ENCODE measurements around the gene TFDP2. TPM values are rescaled to one million over a fixed set of nuclear protein-coding genes. Genes with fewer than 3 reads are reported as not detected.
A peak's percentile ranks its signal among the peaks of the same experiment; 100 is the strongest.
"Not testable (repeated sequence)": the region's sequence is repeated elsewhere in the genome, so short reads cannot be mapped to it uniquely, and the experiment has no call there.

Gene TFDP2
- total RNA-seq, 1 donor from 2014 or later: 106 TPM

DNA sequence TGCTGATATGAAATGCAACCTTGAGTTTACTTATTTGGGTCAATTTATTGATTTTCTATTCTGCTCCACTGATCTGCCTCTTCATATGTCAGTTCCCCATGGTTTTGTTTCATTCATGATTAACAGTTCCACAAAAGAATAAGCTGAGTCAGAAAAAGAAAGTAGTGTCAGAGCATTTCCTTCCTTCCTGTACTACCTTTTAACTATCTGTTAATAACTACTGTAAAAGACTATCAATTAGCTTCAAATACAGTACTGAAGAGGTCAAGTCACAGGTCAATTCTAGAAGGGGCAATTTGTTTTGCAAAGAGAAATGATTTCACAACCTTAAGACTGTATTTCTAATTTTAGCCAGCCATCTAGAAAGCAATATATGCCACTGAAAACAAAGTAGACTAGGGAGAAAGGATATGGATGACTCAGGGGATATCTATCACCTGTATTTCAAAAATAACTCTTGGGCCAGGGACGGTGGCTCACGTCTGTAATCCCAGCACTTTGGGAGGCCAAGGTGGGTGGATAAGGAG lies 129.5 kb downstream of the TFDP2 start:
- no peak for DNase-seq (ENCODE audit: low spot score)

DNA sequence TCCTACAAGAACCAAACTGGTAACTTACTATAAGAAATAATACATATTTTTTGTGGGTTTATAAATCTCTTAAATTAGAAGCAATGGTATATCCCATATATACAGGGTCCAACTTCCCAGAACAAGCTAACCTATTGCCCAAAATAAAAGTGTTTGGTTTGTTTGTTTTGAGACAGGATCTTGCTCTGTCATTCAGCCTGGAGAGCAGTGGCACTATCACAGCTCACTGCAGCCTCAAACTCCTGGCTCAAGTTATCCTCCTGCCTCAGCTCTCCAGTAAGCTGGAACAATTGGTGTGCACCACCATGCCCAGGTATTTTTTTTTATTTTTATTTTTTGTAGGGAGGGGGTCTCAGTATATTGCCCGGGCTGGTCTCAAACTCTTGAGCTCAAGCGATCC lies 135.4 kb downstream of the TFDP2 start:
- no peak for DNase-seq (ENCODE audit: low spot score)

GRCh38 chr3:142013326-142013980 lies 135.9 kb downstream of the TFDP2 start:
- no peak for DNase-seq (ENCODE audit: low spot score)

- no peak for DNase-seq (ENCODE audit: low spot score)
Measured at GRCh38 chr3:142009029-142009428, 140.3 kb downstream of the TFDP2 start.

- peak; percentile 62 for DNase-seq (ENCODE audit: low spot score)
Measured at GRCh38 chr3:142007710-142008399, 141.5 kb downstream of the TFDP2 start.

DNA sequence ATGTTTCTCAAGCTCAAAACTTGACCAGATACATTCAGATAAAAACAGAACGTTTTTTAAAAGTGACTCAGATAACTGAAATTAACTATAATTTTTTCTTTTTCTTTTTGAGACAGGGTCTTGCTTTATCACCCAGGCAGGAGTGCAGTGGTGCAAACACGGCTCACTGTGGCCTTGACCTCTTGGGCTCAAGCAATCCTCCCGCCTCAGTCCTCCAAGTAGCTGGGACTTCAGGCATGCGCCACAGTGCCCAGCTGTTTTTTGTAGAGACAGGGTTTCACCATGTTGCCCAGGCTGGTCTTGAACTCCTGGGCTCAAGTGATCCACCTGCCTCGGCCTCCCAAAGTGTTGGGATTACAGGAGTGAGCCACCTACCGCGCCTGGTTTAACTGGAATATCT lies 144.4 kb downstream of the TFDP2 start:
- DNase-seq (ENCODE audit: low spot score): not testable (repeated sequence)

GRCh38 chr3:142004025-142004424 lies 145.3 kb downstream of the TFDP2 start:
- DNase-seq (ENCODE audit: low spot score): no peak

- no peak for DNase-seq (ENCODE audit: low spot score)
Measured at GRCh38 chr3:142003291-142003690, 146.1 kb downstream of the TFDP2 start.

- no peak for DNase-seq (ENCODE audit: low spot score)
Measured at GRCh38 chr3:142000325-142000870, 148.9 kb downstream of the TFDP2 start.

- DNase-seq (ENCODE audit: low spot score): no peak
Measured at GRCh38 chr3:141998669-141999290, 150.6 kb downstream of the TFDP2 start.

- DNase-seq (ENCODE audit: low spot score): no peak
Measured at GRCh38 chr3:141996437-141996836, 152.9 kb downstream of the TFDP2 start.

GRCh38 chr3:141994856-141995255 lies 154.5 kb downstream of the TFDP2 start:
- no peak for DNase-seq (ENCODE audit: low spot score)

- DNase-seq (ENCODE audit: low spot score): no peak
Measured at GRCh38 chr3:141992512-141992911, 156.8 kb downstream of the TFDP2 start.

- DNase-seq (ENCODE audit: low spot score): no peak
Measured at GRCh38 chr3:141986548-141987107, 162.7 kb downstream of the TFDP2 start.

- DNase-seq (ENCODE audit: low spot score): no peak
Measured at GRCh38 chr3:141981084-141981483, 168.3 kb downstream of the TFDP2 start.

DNA sequence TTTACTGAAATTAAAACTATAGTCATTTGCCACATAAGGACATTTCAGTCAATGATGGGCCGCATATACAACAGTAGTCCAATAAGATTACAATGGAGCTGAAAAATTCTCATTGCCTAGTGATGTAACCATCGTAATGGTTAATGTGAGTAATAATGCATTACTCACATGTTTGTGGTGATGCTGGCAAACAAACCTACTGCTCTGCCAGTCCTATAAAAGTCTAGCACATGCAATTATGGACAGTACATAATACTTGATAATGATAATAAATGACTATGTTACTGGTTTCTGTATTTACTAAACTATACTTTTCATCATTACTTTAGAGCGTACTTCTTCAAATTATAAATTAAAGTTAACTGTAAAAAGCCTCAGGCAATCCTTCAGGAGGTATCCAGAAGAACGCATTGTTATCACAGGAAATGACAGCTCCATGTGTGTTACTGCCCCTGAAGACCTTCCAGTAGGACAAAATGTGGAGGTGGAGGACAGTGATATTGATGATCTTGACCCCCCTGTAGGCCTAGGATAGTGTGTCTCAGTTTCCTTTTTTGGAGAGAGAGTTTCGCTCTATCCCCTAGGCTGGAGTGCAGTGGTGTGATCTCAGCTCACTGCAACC lies 170.2 kb downstream of the TFDP2 start:
- DNase-seq (ENCODE audit: low spot score): no peak

- not testable (repeated sequence) for DNase-seq (ENCODE audit: low spot score)
Measured at GRCh38 chr3:141974777-141975176, 174.6 kb downstream of the TFDP2 start.

- no peak for DNase-seq (ENCODE audit: low spot score)
Measured at GRCh38 chr3:141972399-141972798, 176.9 kb downstream of the TFDP2 start.

DNA sequence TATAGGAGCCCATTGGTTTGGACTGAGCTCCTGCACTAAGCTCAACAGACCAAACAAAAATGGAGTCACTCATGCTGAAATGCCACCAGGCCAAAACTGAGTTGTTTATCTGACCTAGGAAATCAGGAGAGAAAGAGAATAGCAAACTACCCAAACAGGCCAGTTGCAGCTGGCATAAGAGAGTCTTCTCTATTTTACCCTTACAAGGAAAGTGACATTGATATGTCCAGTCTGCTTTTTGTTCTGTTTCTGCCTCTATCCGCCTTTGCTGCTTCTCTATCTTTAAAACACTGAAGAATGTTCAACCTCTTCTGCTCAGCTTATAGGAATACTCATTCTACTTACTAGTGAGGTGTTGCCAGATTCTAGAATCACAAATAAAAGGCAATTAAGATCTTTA lies 177.8 kb downstream of the TFDP2 start:
- no peak for DNase-seq (ENCODE audit: low spot score)

GRCh38 chr3:141969711-141970110 lies 179.6 kb downstream of the TFDP2 start:
- no peak for DNase-seq (ENCODE audit: low spot score)

- DNase-seq (ENCODE audit: low spot score): no peak
Measured at GRCh38 chr3:141965471-141965870, 183.9 kb downstream of the TFDP2 start.

- DNase-seq (ENCODE audit: low spot score): no peak
Measured at GRCh38 chr3:141963301-141963700, 186.0 kb downstream of the TFDP2 start.
